Muscle of leg (tissue), 11 donors: Measurements from ENCODE around the gene ZNF367. TPM values are rescaled to one million over a fixed set of nuclear protein-coding genes. Genes with fewer than 3 reads are reported as not detected.

ENCODE experiments used
- DNase-seq: peaks from one replicate; pipeline ENCODE4 v3.0.0; 2013
- H3K27ac ChIP-seq: one replicate; pipeline ENCODE4 v1.5.1; 2013; ENCODE audit warnings: mild to moderate bottlenecking, low read length, control low read depth
- H3K27me3 ChIP-seq: one replicate; pipeline ENCODE4 v1.6.1; 2013; ENCODE audit warnings: low read length; ENCODE audit not compliant: control insufficient read depth, insufficient read depth
- H3K36me3 ChIP-seq: one replicate; pipeline ENCODE4 v1.6.1; 2013; ENCODE audit warnings: low read length; ENCODE audit not compliant: control insufficient read depth, insufficient read depth
- H3K4me1 ChIP-seq: one replicate; pipeline ENCODE4 v1.6.1; 2013; ENCODE audit warnings: low read length; ENCODE audit not compliant: control insufficient read depth, insufficient read depth
- H3K4me3 ChIP-seq: one replicate; pipeline ENCODE4 v1.5.1; 2013; ENCODE audit warnings: low read length, control low read depth
- H3K9me3 ChIP-seq: replicated peaks from 2 replicates; pipeline ENCODE4 v1.6.1; 2013; ENCODE audit warnings: low read depth, low read length; ENCODE audit not compliant: control insufficient read depth
- WGBS: methylation state at CpG from one replicate; pipeline ENCODE4 v1.1.5; 2013; ENCODE audit warnings: missing lambda C conversion rate; ENCODE audit not compliant: insufficient coverage; 5-methylcytosine and 5-hydroxymethylcytosine counted together
- polyA plus RNA-seq, 8 donors: library from polyadenylated mRNA; unstranded; fragments of 120-200 nt; gene quantifications; one replicate each; pipeline versions ENCODE4 v1.2.1 to v1.2.3, GENCODE V29; 2013; ENCODE audit warnings: inconsistent platforms in 1 of 8, low replicate concordance in 1 of 8; ENCODE audit not compliant: insufficient read length in 8 of 8, insufficient read depth in 1 of 8
- total RNA-seq: library from RNA; stranded (reverse); fragments of 120-200 nt; gene quantifications from one replicate; pipeline ENCODE4 v1.2.4, GENCODE V29; 2013

Gene ZNF367
- total and polyA plus RNA-seq, 9 donors, result 5.8 to 9.8 (median 7.5) TPM

- Histone ChIP-seq H3K4me1 (no peaks in the 10 kb centered on the region), H3K27ac (no peak overlapping the region), H3K27me3 (no peaks in the 10 kb centered on the region), H3K9me3 (no peaks in the 10 kb centered on the region), H3K4me3 (no peak overlapping the region), H3K36me3 (peaks cover 2% of the 10 kb centered on the region)
- DNase-seq, result peak; percentile 26
- no CpG with 5 or more reads among the region's 4 CpGs for WGBS
Measured at GRCh38 chr9:96457266-96457665, 39.1 kb upstream of the ZNF367 start.

- Histone ChIP-seq H3K4me3 (no peak overlapping the region), H3K36me3 (no peaks in the 10 kb centered on the region), H3K27me3 (peaks cover 13% of the 10 kb centered on the region), H3K4me1 (peaks cover 10% of the 10 kb centered on the region), H3K27ac (no peak overlapping the region), H3K9me3 (no peaks in the 10 kb centered on the region)
- WGBS, result 20% methylated on average over 1 of the region's 2 CpGs
- peak; percentile 67 for DNase-seq
Measured at GRCh38 chr9:96453625-96454024, 35.5 kb upstream of the ZNF367 start.

- DNase-seq, result peak; percentile 40
Measured at GRCh38 chr9:96450613-96451528, 32.7 kb upstream of the ZNF367 start.

GRCh38 chr9:96449845-96450612 lies 31.9 kb upstream of the ZNF367 start, which contains the start of gene HABP4:
TSS of gene HABP4 (plus strand) at chr9:96450169. CDS start at chr9:96450280, 111 bp downstream.
- no peaks in the 10 kb centered on the region for H3K9me3 ChIP-seq
- H3K36me3 ChIP-seq, result no peaks in the 10 kb centered on the region
- H3K27me3 ChIP-seq, result peaks cover 16% of the 10 kb centered on the region
- peak within 1 kb of the TSS; percentile 64 for H3K4me3 ChIP-seq
- peak within 1 kb of the TSS; percentile 72 for H3K27ac ChIP-seq
- H3K4me1 ChIP-seq, result peaks cover 10% of the 10 kb centered on the region
- peak; percentile 98 for DNase-seq
- WGBS, result under 1% methylated on average over 107 of the region's 108 CpGs

More at GRCh38 chr9:96450613-96451528, 32.7 kb upstream of the ZNF367 start:
- Histone ChIP-seq H3K9me3 (no peaks in the 10 kb centered on the region), H3K4me1 (peaks cover 10% of the 10 kb centered on the region), H3K4me3 (peak overlapping the region; percentile 64), H3K27me3 (peaks cover 16% of the 10 kb centered on the region), H3K36me3 (no peaks in the 10 kb centered on the region), H3K27ac (peak overlapping the region; percentile 47)
- WGBS, result 2% methylated on average over 35 of the region's 63 CpGs

- Histone ChIP-seq H3K4me3 (peak overlapping the region; percentile 53), H3K36me3 (no peaks in the 10 kb centered on the region), H3K4me1 (peaks cover 10% of the 10 kb centered on the region), H3K9me3 (no peaks in the 10 kb centered on the region), H3K27ac (peak overlapping the region; percentile 55), H3K27me3 (peaks cover 16% of the 10 kb centered on the region)
- no peak for DNase-seq
- WGBS, result 3% methylated on average over 7 of the region's 7 CpGs
Measured at GRCh38 chr9:96449523-96449844, 31.3 kb upstream of the ZNF367 start.

GRCh38 chr9:96448546-96449170 lies 30.5 kb upstream of the ZNF367 start:
- Histone ChIP-seq H3K27me3 (peaks cover 16% of the 10 kb centered on the region), H3K27ac (no peak overlapping the region), H3K9me3 (no peaks in the 10 kb centered on the region), H3K36me3 (no peaks in the 10 kb centered on the region), H3K4me3 (no peak overlapping the region), H3K4me1 (peaks cover 10% of the 10 kb centered on the region)
- WGBS, result 93% methylated on average over 3 of the region's 11 CpGs
- peak; percentile 11 for DNase-seq

GRCh38 chr9:96447406-96447805 lies 29.2 kb upstream of the ZNF367 start:
- 60% methylated on average over 2 of the region's 3 CpGs for WGBS
- DNase-seq, result no peak

GRCh38 chr9:96442491-96442890 lies 24.3 kb upstream of the ZNF367 start:
- Histone ChIP-seq H3K27me3 (peaks cover 3% of the 10 kb centered on the region), H3K27ac (no peak overlapping the region), H3K9me3 (no peaks in the 10 kb centered on the region), H3K4me3 (no peak overlapping the region), H3K36me3 (no peaks in the 10 kb centered on the region), H3K4me1 (no peaks in the 10 kb centered on the region)
- DNase-seq, result no peak
- WGBS, result no CpG with 5 or more reads among the region's 3 CpGs

More at GRCh38 chr9:96447406-96447805, 29.2 kb upstream of the ZNF367 start:
- peaks cover 10% of the 10 kb centered on the region for H3K4me1 ChIP-seq
- H3K9me3 ChIP-seq, result no peaks in the 10 kb centered on the region
- H3K36me3 ChIP-seq, result no peaks in the 10 kb centered on the region
- no peak overlapping the region for H3K4me3 ChIP-seq
- peaks cover 16% of the 10 kb centered on the region for H3K27me3 ChIP-seq
- no peak overlapping the region for H3K27ac ChIP-seq

GRCh38 chr9:96441798-96442445 lies 23.8 kb upstream of the ZNF367 start:
- 91% methylated on average over 3 of the region's 5 CpGs for WGBS
- no peak for DNase-seq
- Histone ChIP-seq H3K4me3 (no peak overlapping the region), H3K27me3 (no peaks in the 10 kb centered on the region), H3K36me3 (no peaks in the 10 kb centered on the region), H3K4me1 (no peaks in the 10 kb centered on the region), H3K27ac (no peak overlapping the region), H3K9me3 (no peaks in the 10 kb centered on the region)
